HG03139 (cell line): ENCODE measurements around the gene GALNT13.

Experiments
- ATAC-seq: cut with Tn5 transposase; IDR thresholded peaks from one replicate; pipeline ENCODE4 v1.9.1; 2021; ENCODE audit not compliant: unreplicated experiment

Gene GALNT13

DNA sequence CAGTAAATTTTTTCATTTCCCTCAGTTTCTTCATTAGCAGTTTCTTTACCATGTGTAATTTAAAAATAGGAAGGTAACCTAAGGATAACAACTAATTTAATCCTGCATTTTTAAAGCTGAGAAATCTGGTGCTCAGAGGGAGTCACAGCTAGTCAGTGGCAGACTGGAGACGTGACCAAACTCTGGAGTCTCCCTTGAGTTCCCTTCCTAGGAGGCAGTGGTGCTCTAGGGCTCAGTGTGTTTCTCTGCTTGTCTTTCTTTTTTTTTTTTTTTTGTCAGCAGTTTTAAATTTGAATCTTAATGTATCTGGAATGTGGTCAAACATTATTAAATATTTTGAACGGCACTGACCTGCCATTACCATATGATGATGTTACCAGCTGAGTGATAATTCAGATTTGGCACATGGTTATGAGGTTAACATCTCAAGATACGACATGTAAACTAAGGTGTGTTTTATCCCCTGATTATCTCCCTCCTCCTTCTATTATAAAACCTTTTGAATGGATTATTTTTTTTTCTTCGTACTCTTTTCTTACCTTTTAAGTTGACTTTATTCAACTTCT, 226.2 kb downstream of the GALNT13 start:
- ATAC-seq: no peak

DNA sequence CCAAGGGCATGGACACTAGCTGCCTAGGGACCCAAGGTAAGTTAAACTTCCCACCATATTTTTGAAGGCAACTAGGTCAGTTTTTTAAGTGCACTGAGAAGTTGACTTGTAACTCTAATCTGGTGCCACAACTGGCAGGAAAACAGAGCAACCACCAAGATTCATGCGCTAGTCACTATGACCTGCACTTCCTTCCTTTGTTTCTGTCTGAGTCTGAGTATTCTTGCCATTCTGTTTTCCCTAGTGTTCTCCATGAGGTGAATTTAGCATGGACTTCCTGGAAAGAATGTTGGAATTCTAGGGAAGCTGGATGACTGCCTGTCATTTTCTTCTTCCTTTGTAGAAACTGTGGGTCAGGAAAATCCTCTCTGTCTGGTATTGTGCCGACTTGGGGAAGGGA, 249.0 kb downstream of the GALNT13 start:
- ATAC-seq: no peak

DNA sequence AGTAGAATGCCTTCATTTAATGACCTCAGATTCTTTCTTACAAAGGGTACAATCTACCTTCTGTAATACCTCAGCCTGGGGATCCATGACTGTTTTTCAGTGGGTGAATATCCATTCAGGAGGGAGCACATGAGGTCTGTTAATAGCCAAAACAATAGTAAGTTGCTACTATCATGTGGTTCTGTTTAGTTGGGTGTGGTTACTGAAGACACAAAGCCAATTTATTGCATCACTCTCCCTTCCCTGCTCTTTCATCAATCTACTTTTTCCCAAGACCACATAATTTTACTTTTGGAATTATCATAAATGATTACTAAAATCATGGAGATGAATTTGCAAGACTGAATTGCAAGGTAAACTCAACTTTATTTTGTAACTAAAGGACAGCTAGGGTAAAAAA, 254.2 kb downstream of the GALNT13 start:
- no peak for ATAC-seq

DNA sequence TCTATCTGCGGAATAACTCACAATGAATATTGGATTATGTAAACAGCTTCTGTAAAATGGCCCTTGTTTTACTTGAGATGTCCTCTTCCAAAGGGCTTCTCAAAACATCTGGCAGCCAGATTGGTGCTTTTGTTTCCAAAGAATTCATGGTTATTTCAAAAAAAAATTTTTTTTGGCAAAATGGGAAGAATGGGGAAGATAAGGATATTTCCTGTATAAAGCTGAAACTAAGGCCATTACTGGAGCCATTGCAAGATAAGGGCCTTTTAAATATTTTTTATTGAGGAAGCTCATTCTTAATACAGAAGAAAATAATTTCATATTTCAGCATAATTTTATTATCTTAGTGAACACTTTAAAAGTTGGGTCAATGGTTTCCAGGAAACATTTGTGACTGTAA, 259.1 kb downstream of the GALNT13 start:
- ATAC-seq: no peak

DNA sequence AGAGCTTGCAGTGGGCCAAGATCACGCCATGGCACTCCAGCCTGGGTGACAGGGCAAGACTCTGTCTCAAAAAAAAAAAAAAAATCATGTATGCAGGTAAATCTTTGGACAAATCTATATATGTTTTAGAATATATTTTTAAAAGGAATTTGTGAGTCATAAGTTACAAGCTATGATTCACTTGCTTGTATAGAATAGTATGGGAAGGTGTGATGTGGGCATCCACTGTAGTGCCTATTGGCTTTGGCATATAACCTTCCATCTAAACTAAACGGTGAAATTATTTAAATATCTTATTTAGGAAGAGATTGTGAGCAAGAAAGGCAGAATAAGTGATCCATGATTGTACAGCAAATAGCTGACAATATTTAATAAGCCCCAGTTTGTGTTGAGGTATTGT, 261.1 kb downstream of the GALNT13 start:
- no peak for ATAC-seq

DNA sequence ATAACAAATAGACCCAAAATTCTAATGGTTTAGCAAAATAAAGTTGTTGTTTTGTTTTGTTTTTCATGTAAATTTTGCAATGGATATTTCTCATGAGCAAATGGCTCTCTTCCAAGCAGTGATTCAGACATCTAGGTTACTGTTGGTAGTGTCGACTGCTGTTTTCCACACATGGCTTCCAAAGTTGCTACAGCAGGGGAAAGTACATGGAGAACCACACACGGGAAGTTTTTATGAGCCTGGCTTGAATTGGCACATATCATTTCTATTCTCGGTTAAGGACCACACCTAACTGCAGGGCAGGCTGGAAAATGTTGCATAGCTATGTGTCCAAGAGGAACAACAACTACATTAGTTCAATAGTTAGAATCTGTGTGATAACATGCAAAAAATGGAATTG, 262.1 kb downstream of the GALNT13 start:
- no peak for ATAC-seq

DNA sequence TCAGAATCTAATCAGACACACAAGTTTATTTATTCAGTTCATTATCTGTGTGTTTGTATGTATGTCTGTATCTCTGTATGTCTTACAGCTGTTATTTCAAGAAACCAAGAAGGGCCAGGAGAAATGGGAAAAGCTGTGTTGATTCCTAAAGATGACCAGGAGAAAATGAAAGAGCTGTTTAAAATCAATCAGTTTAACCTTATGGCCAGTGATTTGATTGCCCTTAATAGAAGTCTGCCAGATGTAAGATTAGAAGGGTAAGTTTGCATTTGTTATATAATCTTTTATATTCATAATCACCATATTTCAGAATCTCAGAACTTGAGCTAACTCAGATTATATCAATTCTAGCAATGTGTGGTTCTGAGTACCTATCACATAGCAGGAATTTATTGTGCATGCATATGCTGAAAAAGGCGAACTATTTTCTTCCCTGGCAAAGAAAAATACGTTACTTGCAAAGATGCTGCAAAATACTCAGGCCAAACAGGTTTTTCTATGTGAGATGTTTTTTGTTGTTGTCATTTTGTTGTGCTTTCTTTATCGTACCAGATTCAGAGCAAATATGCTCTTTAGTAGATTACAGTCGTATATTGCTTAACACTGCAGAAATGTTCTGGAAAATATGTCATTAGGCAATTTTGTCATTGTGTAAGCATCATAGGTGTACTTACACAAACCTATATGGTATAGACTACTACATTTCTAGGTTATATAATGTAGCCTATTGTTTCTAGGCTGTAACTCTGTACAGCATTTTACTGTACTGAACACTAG, 268.7 kb downstream of the GALNT13 start:
- ATAC-seq: no peak

DNA sequence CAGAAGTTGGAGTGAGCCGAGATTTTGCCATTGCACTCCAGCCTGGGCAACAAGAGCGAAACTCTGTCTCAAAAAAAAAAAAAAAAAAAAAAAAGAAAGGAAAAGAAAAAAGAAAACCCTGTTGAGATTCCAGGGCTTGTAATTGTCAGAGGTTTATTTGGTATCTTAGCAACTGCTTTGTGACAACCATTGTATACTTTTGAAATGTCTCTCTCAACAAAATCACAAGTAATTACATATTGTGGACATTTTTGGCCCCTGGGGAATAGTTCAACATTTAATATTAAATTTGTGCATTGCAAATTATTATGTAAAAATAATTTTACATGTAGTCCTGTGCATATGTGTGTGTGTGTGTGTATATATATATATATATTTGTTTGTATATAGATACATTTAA, 270.8 kb downstream of the GALNT13 start:
- no peak for ATAC-seq

DNA sequence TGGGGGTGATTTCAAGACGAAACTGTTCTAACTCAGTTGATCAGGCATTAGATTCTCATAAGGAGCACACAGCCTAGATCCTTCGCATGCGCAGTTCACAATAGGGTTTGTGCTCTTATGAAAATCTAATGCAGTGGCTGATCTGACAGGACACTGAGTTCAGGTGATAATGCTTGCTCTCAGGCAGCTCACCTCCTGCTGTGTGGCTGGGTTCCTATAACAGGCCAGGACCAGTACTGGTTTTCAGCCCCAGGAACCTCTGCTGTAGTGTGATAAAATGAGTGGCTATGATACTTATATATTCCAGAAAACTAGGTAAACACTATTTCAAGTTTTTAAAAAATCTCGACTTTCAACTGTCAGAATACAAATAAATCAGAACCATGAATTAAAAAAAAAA, 271.4 kb downstream of the GALNT13 start:
- ATAC-seq: no peak

DNA sequence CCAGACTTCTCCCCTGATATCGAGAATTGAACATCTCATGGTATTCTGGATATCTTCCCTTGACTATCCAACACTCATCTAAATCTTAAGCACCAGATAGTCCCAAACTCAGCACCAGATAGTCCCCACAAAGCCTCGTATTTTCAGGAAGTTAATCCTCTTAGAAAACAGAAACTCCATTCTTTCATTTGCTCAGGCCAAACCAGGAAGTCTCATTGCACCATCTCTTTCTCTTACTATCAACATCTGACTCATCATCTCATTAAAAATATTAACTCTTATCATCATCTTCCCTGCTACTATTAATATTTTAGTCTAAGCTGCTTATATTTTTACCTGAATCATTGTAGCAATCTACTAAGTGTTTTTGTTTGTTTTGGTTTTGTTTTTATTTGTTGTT, 286.4 kb downstream of the GALNT13 start:
- ATAC-seq: no peak

DNA sequence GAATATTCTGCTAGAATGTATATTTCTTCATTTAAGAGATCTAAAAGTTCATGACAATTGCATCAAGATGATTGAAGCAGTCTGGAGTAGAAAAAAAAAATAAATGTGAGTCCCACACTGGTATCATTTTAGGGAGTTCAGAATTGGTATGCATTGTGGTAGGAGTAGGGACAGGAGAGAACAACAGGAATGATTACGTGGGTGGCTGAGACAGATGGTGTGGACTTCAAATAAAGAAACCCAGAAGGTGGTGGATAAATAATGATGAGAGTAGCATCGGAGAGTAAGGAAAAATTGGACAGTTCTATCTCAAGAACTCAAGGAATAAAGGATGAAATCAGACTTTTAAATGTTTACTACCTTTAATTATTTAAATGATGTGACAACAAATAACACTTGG, 289.6 kb downstream of the GALNT13 start:
- no peak for ATAC-seq

DNA sequence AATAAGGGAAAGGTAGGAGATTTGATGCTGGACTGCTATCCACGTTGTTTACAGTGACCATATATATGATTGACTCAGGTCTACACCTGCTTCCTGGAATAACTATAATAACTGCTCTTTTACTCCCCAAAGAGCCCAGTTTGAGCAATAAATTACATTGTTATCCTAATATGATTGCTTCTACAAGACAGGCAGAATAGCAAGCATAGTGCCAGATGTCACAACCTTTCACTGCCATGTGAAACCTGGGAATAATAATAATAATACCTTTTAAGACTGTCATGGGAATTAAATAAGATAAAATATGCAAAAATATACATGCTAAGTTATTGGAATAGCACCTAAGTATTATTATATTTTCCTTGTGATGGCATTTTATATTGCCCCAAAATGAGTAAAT, 298.7 kb downstream of the GALNT13 start:
- ATAC-seq: no peak

DNA sequence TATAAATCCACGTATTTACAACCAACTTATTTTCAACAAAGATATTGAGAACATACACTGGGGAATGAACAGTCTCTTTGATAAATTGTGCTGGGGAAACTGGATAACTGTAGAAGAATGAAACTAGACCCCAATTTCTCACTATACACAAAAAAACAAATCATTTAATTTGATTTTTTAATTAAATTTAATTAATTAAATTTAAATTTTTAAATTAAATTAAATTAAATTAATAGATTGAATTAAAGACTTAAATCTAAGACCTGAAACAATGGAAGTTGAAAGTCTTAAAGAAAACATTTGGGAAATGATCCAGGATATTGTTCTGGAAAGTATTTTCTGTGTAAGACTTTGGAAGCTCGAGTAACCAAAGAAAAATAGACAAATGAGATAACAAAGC, 301.4 kb downstream of the GALNT13 start:
- no peak for ATAC-seq

DNA sequence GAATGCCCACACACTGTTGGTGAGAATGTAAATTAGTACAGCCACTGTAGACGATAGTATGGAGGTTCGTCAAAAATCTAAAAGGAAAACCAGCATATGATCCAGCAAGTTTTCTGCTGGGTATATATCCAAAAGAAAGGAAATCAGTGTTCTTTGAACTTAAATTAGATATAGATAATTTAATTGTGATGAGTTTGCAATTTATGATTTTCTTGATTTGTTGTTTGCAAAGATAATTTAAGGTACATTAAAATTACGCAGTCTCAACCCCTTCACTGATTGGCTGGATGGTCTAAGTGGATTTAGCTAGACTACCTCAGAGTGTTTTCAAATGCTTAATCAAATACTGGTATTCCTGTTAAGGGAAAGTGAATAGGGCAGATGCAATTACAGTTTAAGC, 302.2 kb downstream of the GALNT13 start:
- no peak for ATAC-seq

DNA sequence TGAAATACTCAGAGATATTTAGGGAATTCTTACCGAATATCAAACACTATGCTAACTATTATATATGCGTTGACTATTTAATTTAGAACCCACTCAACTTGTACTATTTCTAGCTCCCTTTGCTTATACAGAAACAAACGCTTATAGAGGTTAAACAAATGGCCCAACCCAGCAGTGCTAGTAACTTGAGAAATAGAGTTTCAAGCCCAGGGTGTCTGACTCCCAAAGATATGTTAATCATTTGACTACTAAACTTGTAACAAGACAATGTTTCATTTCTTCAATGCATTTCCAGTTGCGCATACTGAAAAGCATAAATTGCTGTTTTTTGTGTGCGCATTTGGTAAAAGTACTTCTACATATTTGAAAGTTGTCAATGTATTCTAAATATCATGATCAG, 310.3 kb downstream of the GALNT13 start:
- no peak for ATAC-seq

DNA sequence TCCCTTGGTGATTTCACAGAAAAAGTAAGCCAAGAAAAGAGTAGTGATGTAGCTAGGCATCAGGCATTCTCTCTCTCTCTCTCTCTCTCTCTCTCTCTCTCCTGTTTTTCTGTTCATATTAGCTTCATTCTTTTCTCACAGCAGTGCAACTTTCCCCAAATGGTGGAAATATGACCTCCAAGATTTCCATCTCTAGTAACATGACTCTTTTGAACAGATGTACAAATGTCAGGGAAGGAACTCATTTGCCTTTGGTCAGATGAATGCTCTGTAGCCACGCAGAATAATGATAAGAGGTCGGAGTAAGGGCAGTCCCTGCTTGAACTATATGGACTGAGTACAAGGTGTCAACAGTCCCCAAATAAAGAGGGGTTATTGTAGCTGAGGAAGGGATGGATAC, 316.2 kb downstream of the GALNT13 start:
- no peak for ATAC-seq

DNA sequence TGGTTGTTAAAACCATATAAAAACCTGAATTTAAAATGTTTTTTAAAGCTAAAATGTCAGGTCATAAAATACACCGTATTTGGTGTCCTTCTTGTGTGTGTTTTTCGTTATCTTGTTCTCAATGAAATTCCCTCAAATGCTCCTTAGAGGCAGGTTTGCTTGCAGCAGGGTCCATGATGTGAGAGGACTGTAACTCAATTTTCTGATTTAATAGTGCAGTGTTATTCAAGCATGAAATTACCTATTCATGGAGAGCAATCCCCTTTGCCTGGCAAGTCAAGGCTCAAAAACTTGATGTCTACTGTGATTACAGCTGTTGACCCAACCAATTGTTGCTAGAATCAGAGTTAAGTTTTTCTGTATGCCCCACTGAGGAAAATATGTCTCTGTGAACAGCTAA, 318.2 kb downstream of the GALNT13 start:
- no peak for ATAC-seq

DNA sequence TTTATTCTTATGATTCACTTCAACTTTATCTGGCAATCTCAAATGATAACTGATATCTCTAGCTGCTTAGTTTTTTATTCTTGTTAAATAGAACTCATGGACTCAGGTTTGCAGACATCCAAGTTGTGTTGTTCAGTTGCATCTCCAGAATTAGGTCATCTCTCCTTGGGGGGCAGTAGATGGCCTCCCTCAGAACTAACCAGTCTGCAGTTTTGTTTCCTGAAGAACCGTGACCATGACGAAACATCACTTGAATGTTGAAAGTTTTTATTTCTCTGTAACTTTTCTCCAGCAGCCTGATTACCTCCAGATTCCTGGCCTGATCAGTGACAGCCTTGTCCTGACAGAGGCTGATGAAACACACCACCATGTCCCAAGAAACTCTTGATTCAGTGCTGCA, 321.5 kb downstream of the GALNT13 start:
- no peak for ATAC-seq

DNA sequence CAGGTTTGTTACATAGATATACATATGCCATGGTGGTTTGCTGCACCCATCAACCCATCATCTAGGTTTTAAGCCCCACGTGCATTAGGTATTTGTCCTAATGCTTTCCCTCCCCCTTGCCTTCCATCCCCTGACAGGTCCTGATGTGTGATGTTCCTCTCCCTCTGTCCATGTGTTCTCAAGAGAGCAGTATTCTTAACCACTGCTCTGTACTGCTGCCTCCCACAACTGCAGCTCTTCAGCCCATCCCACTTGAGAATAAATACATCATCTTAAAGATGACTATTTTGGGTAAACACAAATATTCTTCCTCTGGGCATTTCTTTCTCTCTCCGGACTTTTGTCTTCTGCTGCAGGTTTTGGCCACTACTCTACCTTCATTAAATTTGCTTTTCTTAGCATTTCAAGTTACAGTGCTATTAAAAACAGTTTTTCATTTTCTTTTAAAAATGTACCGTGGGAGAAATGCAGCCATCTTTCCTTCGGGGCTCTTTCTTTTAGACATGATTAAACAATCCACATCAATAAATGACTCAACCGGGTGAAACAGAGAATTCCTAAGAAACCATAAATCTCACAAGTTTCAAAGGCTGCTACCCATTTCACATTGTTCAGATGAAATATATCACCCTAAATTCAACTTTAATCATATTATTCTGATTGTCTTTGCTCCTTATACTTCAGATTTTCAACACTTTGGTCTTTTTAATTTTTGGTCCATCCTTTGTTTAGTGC, 323.4 kb downstream of the GALNT13 start:
- ATAC-seq: no peak

DNA sequence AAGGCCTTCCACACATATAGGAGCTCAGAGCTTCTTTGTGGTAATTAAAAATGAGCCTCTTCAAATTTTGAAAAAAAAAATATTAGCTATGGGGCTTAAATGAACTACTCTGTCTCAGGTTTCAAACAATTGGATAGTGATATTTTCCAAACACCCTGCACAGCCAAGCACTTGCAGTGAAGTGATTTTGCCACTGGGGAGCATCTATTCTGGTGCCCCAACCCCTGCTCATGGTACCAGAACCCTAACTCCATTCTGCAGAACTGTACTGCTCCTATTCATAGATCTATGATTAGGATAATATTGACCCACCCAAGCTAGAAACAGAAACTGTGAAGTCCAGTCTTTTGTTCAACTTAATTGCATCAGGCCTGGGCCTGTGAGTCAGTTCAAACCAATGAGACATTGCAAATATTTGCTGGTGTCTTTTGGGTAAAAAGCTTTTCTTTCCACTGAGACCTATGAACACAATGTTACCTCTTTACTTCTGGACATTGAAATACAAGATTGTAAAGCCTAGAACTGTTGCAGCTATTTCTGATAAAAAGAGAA, 324.0 kb downstream of the GALNT13 start:
- ATAC-seq: no peak

DNA sequence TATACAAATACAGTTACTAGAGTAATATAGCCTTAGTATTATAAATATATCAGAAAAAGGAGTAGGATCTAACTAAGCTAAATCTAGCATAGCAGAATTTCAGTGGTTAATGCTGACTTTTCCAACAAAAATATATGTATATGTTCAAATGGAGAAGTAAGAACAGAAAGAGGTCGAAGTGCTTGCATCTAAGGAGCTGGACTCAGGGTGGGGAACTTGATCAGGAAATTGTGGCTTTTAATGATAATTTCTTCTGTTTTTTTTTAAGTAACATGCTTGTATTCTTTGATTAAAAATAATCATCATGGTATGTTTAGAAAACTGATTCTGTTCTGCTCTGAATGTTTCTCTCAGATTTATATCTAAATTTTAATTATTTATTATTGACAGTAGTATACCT, 327.1 kb downstream of the GALNT13 start:
- no peak for ATAC-seq

DNA sequence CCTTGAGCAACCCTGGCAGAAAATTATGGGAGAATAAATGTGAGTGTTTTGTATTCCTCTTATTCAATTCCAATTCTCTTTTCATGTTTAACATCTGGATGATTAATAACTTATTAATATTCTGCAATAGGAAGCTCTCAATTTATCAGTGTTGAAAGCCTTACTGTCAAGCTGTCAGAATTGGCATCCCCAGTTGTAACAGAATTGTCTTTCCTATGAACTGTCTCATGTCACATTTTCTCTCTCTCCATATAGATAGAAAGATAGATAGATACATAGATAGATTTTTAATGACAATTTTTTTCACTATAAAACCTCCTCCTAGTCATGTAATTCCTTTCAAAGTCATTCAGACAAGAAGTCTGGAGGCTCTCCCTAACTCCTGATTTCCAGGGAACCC, 331.5 kb downstream of the GALNT13 start:
- no peak for ATAC-seq
